Measurements from ENCODE around the gene SF3A1.

Gene SF3A1

DNA sequence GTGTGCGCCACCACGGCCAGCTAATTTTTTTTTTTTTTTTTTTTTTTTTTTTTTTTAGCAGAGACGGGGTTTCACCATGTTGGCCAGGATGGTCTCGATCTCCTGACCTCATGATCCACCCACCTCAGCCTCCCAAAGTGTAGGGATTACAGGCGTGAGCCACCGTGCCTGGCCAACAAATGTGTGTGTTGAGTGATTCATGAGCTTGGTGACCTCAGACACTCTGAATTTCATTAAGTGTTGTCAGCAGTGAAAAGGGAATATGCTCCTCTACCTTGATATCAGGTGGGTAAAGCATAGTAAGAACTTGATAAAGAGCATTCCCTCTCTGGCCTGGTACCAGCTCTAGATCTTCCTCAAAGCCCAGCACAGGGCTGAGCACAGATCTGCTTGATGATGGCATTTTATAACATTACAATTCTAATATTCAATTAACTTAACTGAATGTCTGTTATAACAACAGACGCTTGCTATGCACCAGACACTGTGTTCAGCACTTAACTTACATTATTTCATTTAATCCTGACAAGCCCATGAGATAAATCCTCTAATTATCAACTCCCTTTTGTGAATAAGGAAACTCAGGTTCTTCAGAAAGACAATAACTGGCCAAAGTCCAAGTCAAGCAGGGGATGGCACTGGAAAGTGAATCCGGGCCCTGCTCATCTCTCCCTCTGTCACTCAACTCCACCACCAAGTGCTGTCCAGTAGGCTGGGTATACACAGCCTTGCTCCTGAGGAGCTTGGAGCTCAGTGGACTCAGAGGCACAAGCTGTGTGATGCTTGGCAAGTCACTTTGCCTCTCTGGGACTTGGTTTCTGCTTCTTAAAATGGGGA lies 42.9 kb downstream of the SF3A1 start:
- FAIRE-seq = no peak
- TF ChIP-seq, protein P1, sequence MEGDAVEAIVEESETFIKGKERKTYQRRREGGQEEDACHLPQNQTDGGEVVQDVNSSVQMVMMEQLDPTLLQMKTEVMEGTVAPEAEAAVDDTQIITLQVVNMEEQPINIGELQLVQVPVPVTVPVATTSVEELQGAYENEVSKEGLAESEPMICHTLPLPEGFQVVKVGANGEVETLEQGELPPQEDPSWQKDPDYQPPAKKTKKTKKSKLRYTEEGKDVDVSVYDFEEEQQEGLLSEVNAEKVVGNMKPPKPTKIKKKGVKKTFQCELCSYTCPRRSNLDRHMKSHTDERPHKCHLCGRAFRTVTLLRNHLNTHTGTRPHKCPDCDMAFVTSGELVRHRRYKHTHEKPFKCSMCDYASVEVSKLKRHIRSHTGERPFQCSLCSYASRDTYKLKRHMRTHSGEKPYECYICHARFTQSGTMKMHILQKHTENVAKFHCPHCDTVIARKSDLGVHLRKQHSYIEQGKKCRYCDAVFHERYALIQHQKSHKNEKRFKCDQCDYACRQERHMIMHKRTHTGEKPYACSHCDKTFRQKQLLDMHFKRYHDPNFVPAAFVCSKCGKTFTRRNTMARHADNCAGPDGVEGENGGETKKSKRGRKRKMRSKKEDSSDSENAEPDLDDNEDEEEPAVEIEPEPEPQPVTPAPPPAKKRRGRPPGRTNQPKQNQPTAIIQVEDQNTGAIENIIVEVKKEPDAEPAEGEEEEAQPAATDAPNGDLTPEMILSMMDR (IDR thresholded peaks at IDR 0.05; ENCODE audit: insufficient read depth, missing control alignments) = no peak

DNA sequence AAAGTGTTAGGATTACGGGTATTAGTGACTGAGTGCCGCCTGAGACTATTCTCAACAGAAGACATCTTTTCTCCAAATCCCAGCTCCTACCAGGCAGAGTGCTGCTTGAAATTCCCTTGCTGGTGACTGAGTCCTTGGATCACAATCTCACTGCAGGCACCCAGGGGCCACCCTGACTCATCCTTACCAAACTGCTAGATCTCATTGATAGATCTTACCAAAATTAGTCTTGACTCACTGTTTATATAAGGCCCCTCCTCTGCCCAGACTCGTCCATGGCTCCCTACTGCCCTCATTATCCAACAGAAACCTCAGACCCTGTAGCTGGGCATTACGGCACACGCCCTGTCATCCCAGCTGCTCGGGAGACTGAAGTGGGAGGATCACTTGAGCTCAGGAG lies 44.6 kb downstream of the SF3A1 start:
- TF ChIP-seq, protein P1 (IDR thresholded peaks at IDR 0.05; ENCODE audit: insufficient read depth, missing control alignments) = no peak
- FAIRE-seq = no peak

More for the DNA sequence above, 42.9 kb downstream of the SF3A1 start:
- DNase-seq (ENCODE audit: insufficient read length, low spot score) = no peak

DNA sequence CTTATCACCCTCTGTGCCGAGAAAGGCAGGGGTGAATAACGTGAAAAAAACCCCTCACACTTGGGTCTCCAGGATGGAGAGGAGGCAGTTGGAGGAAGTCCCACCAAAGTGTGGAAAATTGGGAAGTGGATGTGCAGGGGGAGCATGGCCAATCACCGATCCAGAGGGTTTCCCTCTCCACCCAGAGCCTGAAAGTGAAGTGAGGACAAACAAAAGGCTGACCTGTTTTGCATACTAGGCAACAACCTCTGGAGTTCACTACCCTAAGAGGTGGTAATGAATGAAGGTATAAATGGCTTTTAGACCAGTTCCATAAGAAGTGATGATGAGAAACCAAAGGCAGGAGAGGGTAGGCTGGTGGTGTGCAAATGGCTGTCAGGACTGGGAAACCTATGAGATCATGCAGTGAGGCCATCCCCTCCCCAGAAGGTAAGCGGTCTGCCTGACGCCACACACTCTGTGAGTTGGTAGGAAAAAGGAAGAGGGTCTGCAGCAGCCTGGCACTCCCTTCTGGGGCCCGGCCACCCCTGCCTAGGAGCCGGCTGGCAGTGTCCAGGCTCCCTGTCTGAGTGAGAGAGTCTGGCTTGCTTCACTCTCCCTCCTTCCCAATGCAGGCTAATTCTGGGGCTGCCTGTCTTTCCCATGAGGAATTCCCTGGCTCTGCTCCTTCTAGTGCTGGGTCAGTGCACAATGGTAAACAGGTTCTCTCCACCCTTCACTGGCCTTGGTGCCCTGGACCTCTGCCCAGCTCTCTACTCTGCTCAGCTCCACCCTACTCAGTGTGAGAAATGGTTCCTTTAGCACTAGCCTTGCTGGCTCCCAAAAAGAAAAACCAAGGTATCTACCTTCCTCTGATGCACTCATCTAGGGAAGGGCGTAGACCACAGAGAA lies 45.6 kb downstream of the SF3A1 start:
- FAIRE-seq = no peak

More for the DNA sequence above, 44.6 kb downstream of the SF3A1 start:
- no peak for DNase-seq (ENCODE audit: insufficient read length, low spot score)

DNA sequence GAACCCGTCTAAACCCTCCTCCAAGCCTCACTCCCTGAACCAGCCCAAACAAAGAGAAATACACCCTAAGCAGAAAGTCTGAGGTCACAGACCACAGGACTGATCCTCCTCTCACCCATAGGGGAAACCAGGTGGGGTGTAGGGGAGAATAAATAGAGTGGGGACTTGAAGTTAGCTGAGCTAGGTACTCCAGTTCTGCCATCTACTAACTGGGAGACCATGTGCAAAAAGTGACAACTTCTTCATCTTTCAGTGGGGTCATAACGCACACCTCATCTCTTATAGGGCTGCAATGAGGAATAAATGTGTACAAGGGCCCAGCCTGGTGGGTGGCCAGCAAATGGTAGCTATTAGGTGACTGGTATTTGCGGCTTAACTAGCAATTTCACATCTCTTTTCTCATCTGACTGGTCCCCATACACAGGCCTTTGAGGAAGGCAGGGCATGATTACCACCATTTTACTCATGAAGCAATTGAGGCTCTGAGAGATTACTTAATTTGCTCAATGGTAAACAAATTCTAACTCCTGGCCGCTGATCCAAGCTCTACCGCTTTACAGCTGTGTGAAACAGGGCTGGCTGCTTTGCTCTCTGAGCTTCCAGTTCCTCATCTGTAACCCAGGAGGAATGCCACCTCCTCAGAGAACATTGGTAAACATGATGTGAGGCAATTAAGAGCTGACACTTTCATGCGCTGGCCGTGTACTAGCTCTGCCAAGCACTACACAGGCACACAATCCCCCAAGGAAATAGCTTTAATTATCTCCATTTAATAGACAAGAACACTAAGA lies 46.5 kb downstream of the SF3A1 start:
- TF ChIP-seq, protein P1 (IDR thresholded peaks at IDR 0.05; ENCODE audit: insufficient read depth, missing control alignments) = no peak
- no peak for DNase-seq (ENCODE audit: insufficient read length, low spot score)
- no peak for FAIRE-seq

More for the DNA sequence above, 45.6 kb downstream of the SF3A1 start:
- TF ChIP-seq, protein P1 (IDR thresholded peaks at IDR 0.05; ENCODE audit: insufficient read depth, missing control alignments) = no peak
- DNase-seq (ENCODE audit: insufficient read length, low spot score) = no peak

DNA sequence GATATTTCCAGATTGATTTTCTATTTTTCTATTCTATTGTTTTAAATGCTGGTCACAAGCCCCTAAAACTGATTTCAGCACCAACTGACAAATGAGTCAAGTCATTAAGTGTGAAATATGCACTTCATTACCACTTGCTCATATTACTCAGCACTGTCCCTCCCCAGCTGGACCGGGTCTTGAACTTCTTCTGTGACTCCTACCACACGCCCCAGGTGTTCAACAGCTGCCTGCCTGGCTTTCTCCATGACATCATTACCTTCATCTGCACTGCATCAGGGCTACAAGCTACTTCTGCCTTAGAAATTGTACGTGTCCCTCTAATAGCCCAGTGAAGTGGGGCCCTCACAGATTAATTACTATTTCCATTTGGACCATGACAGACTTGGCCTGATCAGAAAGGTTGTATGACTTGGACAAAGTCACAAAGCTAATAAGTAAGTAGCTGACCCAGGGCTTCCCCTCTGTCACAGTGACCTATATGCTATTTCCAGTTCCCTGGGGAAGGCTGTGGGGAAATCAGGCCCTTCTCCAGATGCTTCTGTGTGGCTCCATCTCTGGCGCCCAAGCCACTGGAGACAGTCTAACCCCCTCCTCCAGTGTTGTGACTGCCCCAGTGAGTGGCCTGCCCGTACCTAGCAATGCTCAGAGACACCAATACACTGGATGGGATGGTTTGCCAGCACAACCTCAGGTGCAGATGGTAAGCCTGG lies 48.0 kb downstream of the SF3A1 start:
- FAIRE-seq (no peak), DNase-seq (ENCODE audit: insufficient read length, low spot score) (no peak)
- TF ChIP-seq, protein P1 (IDR thresholded peaks at IDR 0.05; ENCODE audit: insufficient read depth, missing control alignments) = no peak

DNA sequence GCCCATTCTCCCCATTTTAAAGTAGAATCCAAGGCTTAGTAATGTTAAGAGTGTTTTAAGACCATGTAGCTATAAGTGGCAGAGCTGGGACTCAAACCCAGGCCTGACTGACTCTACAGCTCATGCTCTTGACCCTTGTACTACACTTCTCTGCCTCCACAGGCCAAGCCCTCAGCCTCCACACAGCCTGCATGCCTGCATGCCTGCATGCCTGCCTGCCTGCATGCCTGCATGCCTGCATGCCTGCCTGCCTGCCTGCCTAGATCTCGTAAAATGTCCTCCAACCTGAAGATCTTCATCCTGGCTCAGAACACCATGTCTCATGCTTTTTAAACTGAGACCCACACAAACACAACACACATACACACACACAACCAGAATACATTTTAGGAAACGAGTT lies 48.6 kb downstream of the SF3A1 start:
- TF ChIP-seq, protein P1 (IDR thresholded peaks at IDR 0.05; ENCODE audit: insufficient read depth, missing control alignments) = no peak
- no peak for FAIRE-seq
- no peak for DNase-seq (ENCODE audit: insufficient read length, low spot score)
